SK-N-SH (cell line): Measurements from ENCODE around the gene NAALADL2. TPM values are rescaled to one million over a fixed set of nuclear protein-coding genes. Genes with fewer than 3 reads are reported as not detected.

Experiments used
- CTCF ChIA-PET: fragments of 300-600, 350-600 bp; formaldehyde crosslinking; extraction: SDS; loops from one replicate; lab custom pipeline; 2021; lab: Yijun Ruan, JAX
- POLR2A ChIA-PET: fragments of 350-600 bp; sonication (Branson Sonifier 250); formaldehyde crosslinking; extraction: SDS; loops from one replicate; lab custom pipeline; 2020; ENCODE audit warnings: antibody characterized with exemption, inconsistent platforms; lab: Yijun Ruan, JAX
- DNase-seq: peaks from one replicate; pipeline ENCODE4 v3.0.0; 2012
- H2AFZ ChIP-seq: fragments of 200-600 bp; sonication (generic); 2 replicates; pipeline ENCODE4 v1.8.1; 2016; ENCODE audit warnings: antibody characterized with exemption, mild to moderate bottlenecking, low read depth
- H3F3A ChIP-seq: fragments of 200-600 bp; sonication (generic); replicated peaks from 2 replicates; pipeline ENCODE3; 2016; ENCODE audit warnings: antibody characterized with exemption, mild to moderate bottlenecking; ENCODE audit not compliant: insufficient read depth
- H3K27ac ChIP-seq, 2 experiments: fragments of 200-500 bp in 1 of 2; fragments of 200-600 bp in 1 of 2; sonication (Bioruptor generic) in 1 of 2; sonication (generic), shearing (Covaris generic) in 1 of 2; 2 replicates each; pipeline versions ENCODE4 v1.5.1 to v1.6.1; 2014 to 2016; ENCODE audit warnings: low read depth in 2 of 2, inconsistent platforms in 1 of 2, low read length in 1 of 2, mild to moderate bottlenecking in 1 of 2, mixed read lengths in 1 of 2
- H3K27me3 ChIP-seq: fragments of 200-600 bp; sonication (generic), shearing (Covaris generic); 2 replicates; pipeline ENCODE4 v1.6.1; 2016; ENCODE audit warnings: mixed run types; ENCODE audit not compliant: insufficient read depth
- H3K36me3 ChIP-seq, 2 experiments: fragments of 200-500 bp in 1 of 2; fragments of 200-600 bp in 1 of 2; sonication (Bioruptor generic) in 1 of 2; sonication (generic) in 1 of 2; replicated peaks in 1 of 2; 2 replicates each; pipeline versions ENCODE3 to v1.5.1; 2014 to 2016; ENCODE audit warnings: low read length in 1 of 2, mild to moderate bottlenecking in 1 of 2; ENCODE audit not compliant: insufficient read depth in 2 of 2, control insufficient read depth in 1 of 2
- H3K4me1 ChIP-seq, 2 experiments: fragments of 200-500 bp in 1 of 2; fragments of 200-600 bp in 1 of 2; sonication (Bioruptor generic) in 1 of 2; sonication (generic), shearing (Covaris generic) in 1 of 2; 2 replicates each; pipeline versions ENCODE4 v1.5.1 to v1.6.1; 2014 to 2016; ENCODE audit warnings: low read depth in 1 of 2, low read length in 1 of 2, mixed run types in 1 of 2; ENCODE audit not compliant: insufficient read depth in 2 of 2, control insufficient read depth in 1 of 2
- H3K4me2 ChIP-seq: fragments of 200-600 bp; sonication (generic), shearing (Covaris generic); 2 replicates; pipeline ENCODE4 v1.6.1; 2017; ENCODE audit warnings: mixed run types
- H3K4me3 ChIP-seq, 2 experiments: fragments of 200-500 bp in 1 of 2; fragments of 200-600 bp in 1 of 2; sonication (Bioruptor generic) in 1 of 2; sonication (generic), shearing (Covaris generic) in 1 of 2; 2 replicates each; pipeline versions ENCODE4 v1.5.1 to v1.8.1; 2014 to 2016; ENCODE audit warnings: low read depth in 2 of 2, inconsistent platforms in 1 of 2, low read length in 1 of 2, mild to moderate bottlenecking in 1 of 2, mixed read lengths in 1 of 2, moderate library complexity in 1 of 2
- H3K79me2 ChIP-seq: fragments of 200-600 bp; sonication (generic); 2 replicates; pipeline ENCODE4 v1.8.1; 2017; ENCODE audit warnings: mild to moderate bottlenecking; ENCODE audit not compliant: insufficient read depth
- H3K9ac ChIP-seq: fragments of 200-600 bp; sonication (generic); 2 replicates; pipeline ENCODE4 v1.6.1; 2017; ENCODE audit warnings: mixed run types
- H3K9me2 ChIP-seq: fragments of 200-600 bp; sonication (generic); 2 replicates; pipeline ENCODE4 v1.6.1; 2017; ENCODE audit warnings: mixed run types
- H3K9me3 ChIP-seq: fragments of 200-600 bp; sonication (generic); 2 replicates; pipeline ENCODE4 v1.6.1; 2017; ENCODE audit warnings: mixed run types, mild to moderate bottlenecking, moderate library complexity
- H4K20me1 ChIP-seq: fragments of 200-600 bp; sonication (generic); 2 replicates; pipeline ENCODE4 v1.6.1; 2017; ENCODE audit warnings: mild to moderate bottlenecking, mixed run types; ENCODE audit not compliant: insufficient read depth
- FOXJ3 ChIP-seq: sonication (generic); formaldehyde crosslinking; IDR thresholded peaks from 2 replicates; pipeline ENCODE4 v1.5.1; 2020; ENCODE audit warnings: mild to moderate bottlenecking, missing genetic modification reagents
- GATA2 ChIP-seq: sonication (generic); formaldehyde crosslinking; IDR thresholded peaks from 2 replicates; pipeline ENCODE4 v1.5.0; 2020; ENCODE audit warnings: mild to moderate bottlenecking, missing genetic modification reagents
- IRF3 ChIP-seq: fragments of 150-350 bp; IDR thresholded peaks from 2 replicates; pipeline ENCODE4 v1.6.1; 2016; ENCODE audit warnings: mild to moderate bottlenecking, low read depth, low read length
- JUND ChIP-seq: IDR thresholded peaks from 2 replicates; pipeline ENCODE4 v1.4.0; 2012
- MEF2A ChIP-seq: IDR thresholded peaks from 2 replicates; pipeline ENCODE4 v1.4.0; 2012; ENCODE audit warnings: low read depth, borderline replicate concordance
- MXI1 ChIP-seq: IDR thresholded peaks from 2 replicates; pipeline ENCODE4 v1.6.1; 2012; ENCODE audit warnings: mild to moderate bottlenecking, low read depth, low read length, improper control_type of control experiment
- RAD21 ChIP-seq: IDR thresholded peaks from 2 replicates; pipeline ENCODE4 v1.6.1; 2012; ENCODE audit warnings: mild to moderate bottlenecking, low read length
- RXRA ChIP-seq: IDR thresholded peaks from 2 replicates; pipeline ENCODE4 v1.4.0; 2012; ENCODE audit warnings: low read depth, mild to moderate bottlenecking, borderline replicate concordance
- SMC3 ChIP-seq: IDR thresholded peaks from 2 replicates; pipeline ENCODE4 v1.6.1; 2012; ENCODE audit warnings: low read depth, low read length, improper control_type of control experiment
- TEAD4 ChIP-seq: IDR thresholded peaks from 2 replicates; pipeline ENCODE4 v1.4.0; 2012; ENCODE audit warnings: mild to moderate bottlenecking, borderline replicate concordance; ENCODE audit not compliant: insufficient read depth
- USF2 ChIP-seq: fragments of 150-350 bp; IDR thresholded peaks from 2 replicates; pipeline ENCODE4 v1.6.1; 2017; ENCODE audit warnings: antibody characterized with exemption, low read length, low read depth, borderline replicate concordance
- WGBS: methylation state at CpG from one replicate; pipeline ENCODE4 v1.1.6; 2017; ENCODE audit warnings: low lambda C conversion rate; 5-methylcytosine and 5-hydroxymethylcytosine counted together
- polyA plus RNA-seq, 3 experiments: library from polyadenylated mRNA; depleted of rRNA; stranded (reverse); fragments of >200 nt; gene quantifications; 2 replicates each; pipeline ENCODE4 v1.2.3, GENCODE V29; 2012

Gene NAALADL2
- polyA plus RNA-seq, 1 of the 3 experiments (the other 2 are of a cell fraction) = 1.2 TPM

DNA sequence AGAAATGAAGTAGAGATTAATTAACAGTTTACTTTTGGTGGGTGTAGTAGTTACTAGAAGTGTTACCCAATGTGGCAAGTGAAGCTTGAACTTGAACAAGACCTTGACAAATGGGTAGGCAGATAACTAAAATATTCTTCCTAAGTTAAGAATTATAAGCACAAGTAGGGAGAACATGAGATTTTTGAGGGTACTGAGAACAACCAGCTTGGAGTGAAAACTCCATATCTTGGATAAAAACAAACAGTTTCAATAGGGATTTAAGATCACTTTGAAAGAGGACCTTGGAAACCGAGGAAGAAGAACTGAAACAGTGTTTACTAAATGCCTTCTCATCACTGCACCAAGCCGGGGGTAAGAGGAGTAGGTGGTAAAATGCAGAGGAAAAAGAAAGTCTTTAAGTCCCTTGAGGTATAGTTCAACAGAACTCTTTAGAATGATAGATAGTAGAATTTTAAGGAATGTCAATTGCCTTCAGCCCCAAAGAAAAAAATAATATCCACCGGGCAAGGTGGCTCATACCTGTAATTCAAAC, 496.7 kb downstream of the NAALADL2 start:
- CTCF ChIA-PET = no interaction called here

GRCh38 chr3:175356899-175357324, 497.8 kb downstream of the NAALADL2 start:
- H3K9ac ChIP-seq = no peak overlapping the region
- TF ChIP-seq JUND (no peak), GATA2 (no peak), USF2 (no peak), SMC3 (no peak), RXRA (no peak)
- H3K27ac ChIP-seq = peak overlapping the region in 1 of 2 experiments; percentile 33; a peak in 2 of 4 replicates
- ChIA-PET POLR2A (no interaction called here), CTCF (interaction anchor here (1.0 kb wide), 1 partner anchor 1307 kb away, joined by 3 read pairs; no protein-coding TSS in a partner anchor)
- no peaks in the 10 kb centered on the region for H3K9me2 ChIP-seq
- no peaks in the 10 kb centered on the region for H3K9me3 ChIP-seq
- WGBS = 88% methylated on average over 3 of the region's 3 CpGs
- H3F3A ChIP-seq = peaks cover 6% of the 10 kb centered on the region
- no peak overlapping the region for H3K4me2 ChIP-seq
- H3K4me3 ChIP-seq = no peak overlapping the region
- no peaks in the 10 kb centered on the region for H3K79me2 ChIP-seq
- H3K36me3 ChIP-seq = no peaks in the 10 kb centered on the region
- no peaks in the 10 kb centered on the region for H3K27me3 ChIP-seq
- H4K20me1 ChIP-seq = no peaks in the 10 kb centered on the region
- peaks cover 0 to 9% of the 10 kb centered on the region in 2 experiments; a peak in 2 of 4 replicates for H3K4me1 ChIP-seq
- DNase-seq = no peak
- H2AFZ ChIP-seq = no peak overlapping the region

More for the DNA sequence above, 496.7 kb downstream of the NAALADL2 start:
- Histone ChIP-seq H3K27ac (no peak overlapping the region), H3K4me1 (peaks cover 0 to 9% of the 10 kb centered on the region in 2 experiments; a peak in 2 of 4 replicates), H3K9me3 (no peaks in the 10 kb centered on the region), H3K36me3 (no peaks in the 10 kb centered on the region), H3K9ac (no peak overlapping the region), H3K79me2 (no peaks in the 10 kb centered on the region), H3K27me3 (no peaks in the 10 kb centered on the region), H3K4me3 (no peak overlapping the region), H3K9me2 (no peaks in the 10 kb centered on the region), H2AFZ (no peak overlapping the region), H3F3A (peaks cover 6% of the 10 kb centered on the region), H4K20me1 (no peaks in the 10 kb centered on the region), H3K4me2 (no peak overlapping the region)
- no peak for TF ChIP-seq IRF3
- TF ChIP-seq JUND = no peak
- no peak for TF ChIP-seq FOXJ3
- TF ChIP-seq GATA2 = no peak
- no peak for TF ChIP-seq RXRA
- no peak for TF ChIP-seq RAD21
- no peak for TF ChIP-seq MEF2A
- TF ChIP-seq TEAD4 = no peak
- no peak for TF ChIP-seq MXI1
- WGBS = 80% methylated on average over 3 of the region's 3 CpGs
- POLR2A ChIA-PET = no interaction called here
- DNase-seq = no peak
